Effector memory CD4-positive, alpha-beta T cell (primary cell): ENCODE results near the gene ZP2.
"Not testable (repeated sequence)": the region's sequence is repeated elsewhere in the genome, so short reads cannot be mapped to it uniquely, and the experiment has no call there.

ENCODE experiments used
- DNase-seq, 3 donors: peaks; one replicate each; pipeline ENCODE4 v3.0.0-alpha.2; 2020
- H3K27ac ChIP-seq: 2 replicates; pipeline ENCODE4 v1.7.0; 2013; ENCODE audit warnings: mild to moderate bottlenecking, low read length, moderate library complexity; ENCODE audit not compliant: insufficient read depth, poor library complexity, severe bottlenecking
- H3K27me3 ChIP-seq: replicated peaks from 2 replicates; pipeline ENCODE4 v1.7.0; 2013; ENCODE audit warnings: mild to moderate bottlenecking, low read length; ENCODE audit not compliant: insufficient read depth, control insufficient read depth, poor library complexity, severe bottlenecking
- H3K36me3 ChIP-seq: 2 replicates; pipeline ENCODE4 v1.7.0; 2013; ENCODE audit warnings: mild to moderate bottlenecking, low read length, moderate library complexity; ENCODE audit not compliant: control insufficient read depth, insufficient read depth
- H3K4me1 ChIP-seq: 2 replicates; pipeline ENCODE4 v1.7.0; 2013; ENCODE audit warnings: low read length, mild to moderate bottlenecking; ENCODE audit not compliant: control insufficient read depth, insufficient read depth, poor library complexity, severe bottlenecking
- H3K4me3 ChIP-seq: 2 replicates; pipeline ENCODE4 v1.7.0; 2013; ENCODE audit warnings: low read length, low read depth, mild to moderate bottlenecking; ENCODE audit not compliant: insufficient read depth, poor library complexity, severe bottlenecking
- H3K9me3 ChIP-seq: 2 replicates; pipeline ENCODE4 v1.7.0; 2013; ENCODE audit warnings: mild to moderate bottlenecking, low read length, moderate library complexity; ENCODE audit not compliant: control insufficient read depth

The ZP2 gene

DNA sequence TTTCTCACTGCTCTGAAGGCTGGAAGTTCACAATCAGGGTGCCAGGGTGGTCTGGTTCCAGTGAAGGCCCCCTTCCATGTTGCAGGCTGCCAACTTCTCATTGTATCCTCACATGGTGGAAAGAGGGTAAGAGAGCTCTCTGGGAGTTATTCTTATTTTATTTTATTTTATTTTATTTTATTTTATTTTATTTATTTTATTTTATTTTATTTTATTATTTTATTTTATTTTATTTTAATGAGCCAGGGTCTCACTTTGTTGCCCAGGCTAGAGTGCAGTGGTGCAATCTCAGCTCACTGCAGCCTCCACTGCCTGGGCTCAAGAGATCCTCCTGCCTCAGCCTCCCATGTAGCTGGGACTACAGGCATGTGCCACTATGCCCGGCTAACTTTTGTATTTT lies 55.4 kb downstream of the ZP2 start:
- H3K4me1 ChIP-seq: peaks cover 14% of the 10 kb centered on the region
- not testable (repeated sequence) for H3K36me3 ChIP-seq, H3K27me3 ChIP-seq, H3K27ac ChIP-seq, H3K9me3 ChIP-seq, DNase-seq, H3K4me3 ChIP-seq

- DNase-seq, H3K9me3 ChIP-seq, H3K27ac ChIP-seq, H3K4me1 ChIP-seq, H3K4me3 ChIP-seq, H3K27me3 ChIP-seq, H3K36me3 ChIP-seq: not testable (repeated sequence)
Measured at GRCh38 chr16:21153124-21153729, 58.1 kb downstream of the ZP2 start.

DNA sequence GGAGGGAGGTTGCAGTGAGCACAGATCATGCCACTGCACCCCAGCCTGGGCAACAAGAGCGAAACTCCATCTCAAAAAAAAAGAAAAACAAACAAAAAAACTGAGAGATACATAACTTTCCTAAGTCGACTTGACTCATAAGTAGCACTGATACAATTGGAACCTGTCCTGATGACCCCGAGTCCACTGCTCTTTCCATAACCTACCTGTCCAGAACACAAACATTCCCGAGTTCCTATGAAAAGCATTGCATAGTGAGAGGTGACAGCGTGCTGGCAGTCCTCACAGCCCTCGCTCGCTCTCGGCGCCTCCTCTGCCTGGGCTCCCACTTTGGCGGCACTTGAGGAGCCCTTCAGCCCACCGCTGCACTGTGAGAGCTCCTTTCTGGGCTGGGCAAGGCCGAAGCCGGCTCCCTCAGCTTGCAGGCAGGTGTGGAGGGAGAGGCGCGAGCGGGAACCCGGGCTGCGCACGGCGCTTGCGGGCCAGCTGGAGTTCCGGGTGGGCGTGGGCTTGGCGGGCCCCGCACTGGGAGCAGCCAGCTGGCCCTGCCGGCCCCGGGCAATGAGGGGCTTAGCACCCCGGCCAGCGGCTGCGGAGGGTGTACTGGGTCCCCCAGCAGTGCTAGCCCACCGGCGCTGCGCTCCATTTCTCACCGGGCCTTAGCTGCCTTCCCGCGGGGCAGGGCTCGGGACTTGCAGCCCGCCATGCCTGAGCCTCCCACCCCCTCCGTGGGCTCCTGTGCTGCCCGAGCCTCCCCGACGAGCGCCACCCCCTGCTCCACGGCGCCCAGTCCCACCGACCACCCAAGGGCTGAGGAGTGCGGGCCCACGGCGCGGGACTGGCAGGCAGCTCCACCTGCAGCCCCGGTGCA lies 59.0 kb downstream of the ZP2 start:
- not testable (repeated sequence) for H3K36me3 ChIP-seq, H3K4me3 ChIP-seq, H3K9me3 ChIP-seq, DNase-seq, H3K27ac ChIP-seq, H3K4me1 ChIP-seq, H3K27me3 ChIP-seq

- no peaks in the 10 kb centered on the region for H3K4me1 ChIP-seq
- no peaks in the 10 kb centered on the region for H3K27me3 ChIP-seq
- H3K9me3 ChIP-seq: no peaks in the 10 kb centered on the region
- H3K4me3 ChIP-seq: no peak within 1 kb of the TSS
- no peak for DNase-seq
- no peak within 1 kb of the TSS for H3K27ac ChIP-seq
- H3K36me3 ChIP-seq: no peaks in the 10 kb centered on the region
Measured at GRCh38 chr16:21150375-21151001, 60.9 kb downstream of the ZP2 start, which contains the start of gene DNAH3. DNAH3 (minus strand) TSS chr16:21150846; CDS start chr16:21150319, 527 bp downstream.
